ENCODE data around the gene FOXA1. TPM values are rescaled to one million over a fixed set of nuclear protein-coding genes. Genes with fewer than 3 reads are reported as not detected.

The FOXA1 gene
- total and polyA plus RNA-seq, 12 donors: not detected

DNA sequence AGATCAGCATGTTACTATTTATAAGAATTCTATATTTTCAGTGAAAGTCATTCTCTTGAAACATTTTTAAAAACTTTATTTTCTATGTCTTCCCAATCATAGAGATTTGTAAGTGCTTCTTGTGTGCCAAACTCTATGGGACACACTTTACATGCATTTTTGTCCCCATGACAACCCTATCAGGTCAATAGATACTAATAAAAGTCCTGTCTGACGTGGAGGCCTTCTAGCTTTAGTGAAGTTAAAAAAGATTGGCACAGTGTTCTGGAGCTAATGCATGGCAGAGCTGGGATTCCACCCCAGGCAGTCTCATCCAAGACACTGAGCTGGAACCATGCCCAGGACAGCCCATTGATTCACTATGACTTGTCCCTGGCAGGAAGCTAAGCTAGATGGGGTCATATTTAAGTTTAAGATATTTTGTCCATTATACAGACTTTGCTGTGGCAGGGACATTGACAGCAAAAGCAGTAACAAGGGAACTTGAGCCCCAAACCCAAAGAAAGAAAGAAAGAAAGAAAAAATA lies 28.4 kb upstream of the FOXA1 start:
- intact Hi-C loops (cut with DNase I): no loop called here

DNA sequence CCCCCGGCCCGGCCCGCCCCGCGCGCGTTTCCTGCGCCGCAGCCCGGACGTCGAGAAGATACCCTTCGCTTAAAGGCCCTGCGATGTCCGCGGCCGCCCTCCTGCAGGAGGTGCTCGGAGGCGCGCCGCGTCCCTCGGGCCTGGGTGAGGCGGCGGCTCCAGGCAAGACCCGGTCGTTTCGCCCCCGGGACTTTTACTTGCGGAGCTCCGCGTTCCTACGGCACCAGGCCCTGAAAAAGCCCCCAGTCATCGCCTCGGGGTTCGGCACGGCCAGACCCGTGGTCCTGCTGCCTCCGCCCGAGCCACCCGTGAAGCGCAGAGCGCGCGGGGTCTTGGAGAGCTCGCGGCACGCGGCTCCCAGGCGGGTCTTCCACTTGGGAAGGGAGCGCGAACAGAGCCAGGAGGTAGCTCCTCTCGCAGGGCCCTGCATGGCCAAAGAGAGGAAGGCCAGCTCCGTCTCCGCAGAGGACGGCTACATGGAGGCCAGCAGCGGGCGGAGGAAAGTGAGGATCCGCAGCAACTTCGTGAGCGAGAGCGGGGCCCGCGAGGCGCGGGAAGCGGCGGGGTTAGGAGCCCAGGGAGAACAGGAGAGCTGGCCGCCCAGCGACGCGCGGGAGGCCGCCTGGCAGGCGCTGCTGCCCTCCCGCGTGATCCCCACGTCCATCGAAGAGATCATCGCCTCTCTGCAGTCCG lies 27.3 kb upstream of the FOXA1 start:
- Histone ChIP-seq H3K27me3 (peaks cover 7 to 71% (median 53%) of the 10 kb centered on the region in 7 donors), H3K36me3 (no peaks in the 10 kb centered on the region)
- WGBS, 2 donors: 2% methylated on average over 81 of the region's 81 CpGs

More for the DNA sequence above, 28.4 kb upstream of the FOXA1 start:
- TF ChIP-seq, protein P1, sequence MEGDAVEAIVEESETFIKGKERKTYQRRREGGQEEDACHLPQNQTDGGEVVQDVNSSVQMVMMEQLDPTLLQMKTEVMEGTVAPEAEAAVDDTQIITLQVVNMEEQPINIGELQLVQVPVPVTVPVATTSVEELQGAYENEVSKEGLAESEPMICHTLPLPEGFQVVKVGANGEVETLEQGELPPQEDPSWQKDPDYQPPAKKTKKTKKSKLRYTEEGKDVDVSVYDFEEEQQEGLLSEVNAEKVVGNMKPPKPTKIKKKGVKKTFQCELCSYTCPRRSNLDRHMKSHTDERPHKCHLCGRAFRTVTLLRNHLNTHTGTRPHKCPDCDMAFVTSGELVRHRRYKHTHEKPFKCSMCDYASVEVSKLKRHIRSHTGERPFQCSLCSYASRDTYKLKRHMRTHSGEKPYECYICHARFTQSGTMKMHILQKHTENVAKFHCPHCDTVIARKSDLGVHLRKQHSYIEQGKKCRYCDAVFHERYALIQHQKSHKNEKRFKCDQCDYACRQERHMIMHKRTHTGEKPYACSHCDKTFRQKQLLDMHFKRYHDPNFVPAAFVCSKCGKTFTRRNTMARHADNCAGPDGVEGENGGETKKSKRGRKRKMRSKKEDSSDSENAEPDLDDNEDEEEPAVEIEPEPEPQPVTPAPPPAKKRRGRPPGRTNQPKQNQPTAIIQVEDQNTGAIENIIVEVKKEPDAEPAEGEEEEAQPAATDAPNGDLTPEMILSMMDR (IDR thresholded peaks at IDR 0.05): no peak
- WGBS, 2 donors: 32 to 33% methylated on average over 1 of the region's 1 CpG
- no peak overlapping the region for H3K4me3 ChIP-seq
- H3K4me1 ChIP-seq: peaks cover 0 to 8% (median 0%) of the 10 kb centered on the region in 9 donors
- H3K36me3 ChIP-seq: no peaks in the 10 kb centered on the region
- H3K9me3 ChIP-seq: peaks cover 0 to 9% (median 0%) of the 10 kb centered on the region in 11 donors
- ATAC-seq (no peak), DNase-seq (no peak)
- H3K27ac ChIP-seq: no peak overlapping the region
- H3K27me3 ChIP-seq: peaks cover 7 to 71% (median 53%) of the 10 kb centered on the region in 7 donors

DNA sequence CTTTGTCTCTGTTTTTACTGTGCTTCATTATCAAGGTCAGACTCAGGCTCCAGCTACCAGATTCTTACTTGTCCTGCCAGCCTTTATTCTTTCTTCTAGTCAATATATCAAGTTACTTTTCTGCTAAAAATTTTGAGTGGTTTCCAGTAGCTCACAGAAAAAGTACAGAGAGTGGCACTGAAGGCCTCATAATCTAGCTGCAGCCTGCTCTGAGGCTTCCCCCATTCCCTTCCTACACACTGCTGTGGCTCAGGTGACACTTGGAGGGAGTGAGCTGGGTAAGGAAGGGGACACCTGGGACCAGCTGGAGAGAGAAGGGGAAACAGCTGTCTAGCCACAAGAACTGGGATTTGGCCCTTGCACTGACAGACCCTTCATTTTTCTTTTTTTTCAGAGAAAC lies 25.8 kb upstream of the FOXA1 start:
- TF ChIP-seq, protein P1 (IDR thresholded peaks at IDR 0.05): no peak
- ATAC-seq (no peak), DNase-seq (no peak)
- no peak overlapping the region for H3K4me3 ChIP-seq
- H3K36me3 ChIP-seq: no peaks in the 10 kb centered on the region
- intact Hi-C loops (cut with DNase I): no loop called here
- H3K9me3 ChIP-seq: peaks cover 0 to 26% (median 10%) of the 10 kb centered on the region in 11 donors
- no peak overlapping the region for H3K27ac ChIP-seq
- H3K27me3 ChIP-seq: peaks cover 7 to 70% (median 52%) of the 10 kb centered on the region in 7 donors
- peaks cover 0 to 8% (median 0%) of the 10 kb centered on the region in 9 donors for H3K4me1 ChIP-seq

More for the DNA sequence above, 27.3 kb upstream of the FOXA1 start:
- intact Hi-C loops (cut with DNase I): no loop called here
- peak overlapping the region in 6 of 10 donors; percentile 0 to 23 (median 20) for H3K4me3 ChIP-seq
- DNase-seq (no peak), ATAC-seq (no peak)
- TF ChIP-seq, protein P1 (IDR thresholded peaks at IDR 0.05): no peak
- peaks cover 0 to 8% (median 0%) of the 10 kb centered on the region in 9 donors for H3K4me1 ChIP-seq
- H3K27ac ChIP-seq: no peak overlapping the region
- H3K9me3 ChIP-seq: peaks cover 0 to 11% (median 0%) of the 10 kb centered on the region in 11 donors

DNA sequence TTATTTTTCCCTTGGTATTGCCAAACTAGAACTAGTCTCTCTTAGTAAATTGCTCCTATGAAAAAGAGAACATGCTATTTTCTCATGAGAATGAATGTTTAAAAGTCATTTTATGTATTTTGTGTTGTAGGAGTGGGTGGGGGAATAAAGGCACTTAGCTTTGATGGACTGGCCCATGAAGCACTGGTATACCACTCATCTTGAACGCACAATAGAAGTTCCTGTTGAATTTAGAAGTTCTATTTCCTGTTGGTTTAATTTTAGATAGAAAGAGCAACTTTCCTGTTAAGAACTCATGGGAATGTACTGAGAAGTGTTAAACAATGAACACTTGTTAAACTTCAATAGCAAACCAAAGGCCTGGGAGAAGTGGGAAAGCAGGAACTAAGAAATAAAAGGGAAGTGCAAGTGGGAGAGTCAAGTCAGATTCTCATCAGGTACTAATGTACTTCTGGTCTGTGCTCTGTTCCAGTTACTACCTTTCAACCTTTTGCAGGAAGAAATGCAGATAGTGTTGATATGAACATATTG lies 23.5 kb upstream of the FOXA1 start:
- no peak for ATAC-seq
- Histone ChIP-seq H3K4me3 (no peak overlapping the region), H3K4me1 (peaks cover 0 to 8% (median 0%) of the 10 kb centered on the region in 9 donors), H3K36me3 (no peaks in the 10 kb centered on the region), H3K27me3 (peaks cover 7 to 65% (median 37%) of the 10 kb centered on the region in 7 donors), H3K27ac (no peak overlapping the region), H3K9me3 (peaks cover 0 to 49% (median 22%) of the 10 kb centered on the region in 11 donors)
- DNase-seq: no peak
- WGBS, 2 donors: 58 to 65% methylated on average over 1 of the region's 1 CpG
- intact Hi-C loops (cut with DNase I): no loop called here
- TF ChIP-seq, protein P1 (IDR thresholded peaks at IDR 0.05): no peak

Measured in heart right ventricle (tissue), 16 donors.